Neural progenitor cell (in vitro differentiated cells): ENCODE results near the gene EPHX1.

Experiments used
- CTCF ChIP-seq: fragments of 200-600 bp; sonication (generic); IDR thresholded peaks from 2 replicates; pipeline ENCODE4 v1.5.1; 2017; ENCODE audit warnings: antibody characterized with exemption, mild to moderate bottlenecking
- EZH2 ChIP-seq: fragments of 200-600 bp; sonication (generic); IDR thresholded peaks from 2 replicates; pipeline ENCODE4 v1.6.1; 2017; ENCODE audit warnings: antibody characterized with exemption, mild to moderate bottlenecking, moderate library complexity

GRCh38 chr1:225880636-225881035, 70.7 kb downstream of the EPHX1 start:
- TF ChIP-seq CTCF (no peak), EZH2 (no peak)
